ENCODE measurements around the gene NFE2.

- TF ChIP-seq CTCF (IDR thresholded peaks at IDR 0.05) (no peak), POLR2A (IDR thresholded peaks at IDR 0.05) (no peak)
Observed at GRCh38 chr12:54321363-54321762, 20.5 kb upstream of the NFE2 start.
